Measurements from ENCODE around the gene CACNA1E. TPM values are rescaled to one million over a fixed set of nuclear protein-coding genes. Genes with fewer than 3 reads are reported as not detected.

The CACNA1E gene
- total RNA-seq, 1 donor from 2014 or later: not detected

DNA sequence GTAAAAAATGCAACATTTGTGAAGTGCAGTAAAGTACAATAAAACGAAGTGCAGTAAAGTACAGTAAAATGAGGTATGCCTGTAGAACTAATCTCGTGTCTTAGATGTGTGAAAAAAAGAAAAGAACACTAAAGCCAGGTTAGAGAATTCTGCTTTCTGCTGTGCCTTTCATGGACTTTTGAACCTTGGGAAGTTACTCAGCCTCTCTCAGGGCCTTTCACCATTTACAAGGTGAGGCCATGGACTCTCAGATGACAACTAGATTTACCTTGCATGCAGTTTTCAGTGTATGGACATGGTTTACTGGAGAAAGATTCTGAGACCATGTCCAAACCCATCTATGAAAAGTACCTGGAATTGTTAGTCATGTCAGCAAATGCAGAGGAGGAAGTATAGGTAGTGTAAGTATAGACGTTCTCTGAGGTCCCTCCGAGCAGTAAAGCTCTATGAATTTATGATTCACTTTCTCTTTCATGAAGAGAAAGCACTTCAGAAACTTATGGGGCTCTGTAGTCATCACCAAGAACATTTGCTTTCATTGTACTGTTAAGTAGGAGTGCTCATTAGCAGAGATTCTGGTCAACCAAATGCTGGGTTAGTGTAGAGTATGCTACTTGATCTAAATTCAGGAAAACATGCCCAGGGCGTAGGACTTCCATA, 143.1 kb downstream of the CACNA1E start:
- no peaks in the 10 kb centered on the region for H3K4me1 Mint-ChIP-seq (ENCODE audit: low read depth)
- peaks cover 6% of the 10 kb centered on the region for H3K27me3 Mint-ChIP-seq (ENCODE audit: low read depth)
- H3K4me3 Mint-ChIP-seq (ENCODE audit: unreplicated experiment): no peak overlapping the region
- no peaks in the 10 kb centered on the region for H3K36me3 Mint-ChIP-seq (ENCODE audit: low read depth)
- H3K27ac Mint-ChIP-seq (ENCODE audit: unreplicated experiment): no peak overlapping the region
- DNase-seq (ENCODE audit: low spot score): no peak
- H3K9me3 Mint-ChIP-seq (ENCODE audit: low read depth): peaks cover 9% of the 10 kb centered on the region
- TF ChIP-seq, protein P1, sequence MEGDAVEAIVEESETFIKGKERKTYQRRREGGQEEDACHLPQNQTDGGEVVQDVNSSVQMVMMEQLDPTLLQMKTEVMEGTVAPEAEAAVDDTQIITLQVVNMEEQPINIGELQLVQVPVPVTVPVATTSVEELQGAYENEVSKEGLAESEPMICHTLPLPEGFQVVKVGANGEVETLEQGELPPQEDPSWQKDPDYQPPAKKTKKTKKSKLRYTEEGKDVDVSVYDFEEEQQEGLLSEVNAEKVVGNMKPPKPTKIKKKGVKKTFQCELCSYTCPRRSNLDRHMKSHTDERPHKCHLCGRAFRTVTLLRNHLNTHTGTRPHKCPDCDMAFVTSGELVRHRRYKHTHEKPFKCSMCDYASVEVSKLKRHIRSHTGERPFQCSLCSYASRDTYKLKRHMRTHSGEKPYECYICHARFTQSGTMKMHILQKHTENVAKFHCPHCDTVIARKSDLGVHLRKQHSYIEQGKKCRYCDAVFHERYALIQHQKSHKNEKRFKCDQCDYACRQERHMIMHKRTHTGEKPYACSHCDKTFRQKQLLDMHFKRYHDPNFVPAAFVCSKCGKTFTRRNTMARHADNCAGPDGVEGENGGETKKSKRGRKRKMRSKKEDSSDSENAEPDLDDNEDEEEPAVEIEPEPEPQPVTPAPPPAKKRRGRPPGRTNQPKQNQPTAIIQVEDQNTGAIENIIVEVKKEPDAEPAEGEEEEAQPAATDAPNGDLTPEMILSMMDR (IDR thresholded peaks at IDR 0.05): no peak

DNA sequence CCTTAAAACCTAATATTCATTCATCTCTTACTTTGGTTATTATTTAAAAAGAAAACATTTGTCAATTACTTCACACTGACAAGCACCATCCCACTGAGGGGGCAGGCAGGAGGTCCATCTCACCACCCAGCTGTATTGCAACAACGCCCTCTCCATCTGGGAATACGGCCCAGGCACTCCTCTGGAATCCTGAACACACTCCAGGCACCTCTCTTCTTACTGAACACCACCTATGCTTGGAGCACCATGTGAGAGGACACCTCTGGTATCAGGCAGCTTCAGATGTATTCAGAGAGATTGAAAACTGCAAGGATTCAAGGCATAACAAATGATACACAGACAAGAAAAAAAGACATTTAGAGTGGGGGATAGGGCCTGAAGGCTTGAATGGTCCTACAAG, 147.1 kb downstream of the CACNA1E start:
- peaks cover 19% of the 10 kb centered on the region for H3K27me3 Mint-ChIP-seq (ENCODE audit: low read depth)
- TF ChIP-seq, protein P1 (IDR thresholded peaks at IDR 0.05): no peak
- no peak overlapping the region for H3K4me3 Mint-ChIP-seq (ENCODE audit: unreplicated experiment)
- no peaks in the 10 kb centered on the region for H3K36me3 Mint-ChIP-seq (ENCODE audit: low read depth)
- peaks cover 3% of the 10 kb centered on the region for H3K9me3 Mint-ChIP-seq (ENCODE audit: low read depth)
- no peak for DNase-seq (ENCODE audit: low spot score)
- H3K4me1 Mint-ChIP-seq (ENCODE audit: low read depth): no peaks in the 10 kb centered on the region
- no peak overlapping the region for H3K27ac Mint-ChIP-seq (ENCODE audit: unreplicated experiment)

DNA sequence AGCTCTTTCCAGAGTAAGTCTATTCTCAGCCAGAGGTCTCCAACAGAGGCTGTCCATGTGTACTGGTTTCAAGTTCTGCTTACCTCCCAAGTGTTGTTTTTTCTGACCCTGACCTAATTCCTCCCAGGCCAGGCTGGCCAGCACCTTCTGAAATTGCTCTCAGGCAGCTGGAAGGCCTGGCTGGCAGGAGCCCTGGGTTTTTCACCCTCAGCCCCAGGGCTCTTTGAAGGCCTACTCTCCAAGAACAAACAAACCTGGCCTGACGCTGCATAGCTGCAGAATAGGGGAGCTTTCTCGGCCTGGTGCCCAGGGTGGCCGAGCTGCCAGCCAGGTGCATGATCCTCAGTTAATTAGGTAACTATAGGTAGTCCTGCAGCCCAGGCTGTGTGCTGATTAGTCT, 147.5 kb downstream of the CACNA1E start:
- H3K36me3 Mint-ChIP-seq (ENCODE audit: low read depth): no peaks in the 10 kb centered on the region
- no peaks in the 10 kb centered on the region for H3K4me1 Mint-ChIP-seq (ENCODE audit: low read depth)
- TF ChIP-seq, protein P1 (IDR thresholded peaks at IDR 0.05): no peak
- no peak overlapping the region for H3K4me3 Mint-ChIP-seq (ENCODE audit: unreplicated experiment)
- no peaks in the 10 kb centered on the region for H3K9me3 Mint-ChIP-seq (ENCODE audit: low read depth)
- no peak overlapping the region for H3K27ac Mint-ChIP-seq (ENCODE audit: unreplicated experiment)
- peaks cover 19% of the 10 kb centered on the region for H3K27me3 Mint-ChIP-seq (ENCODE audit: low read depth)
- no peak for DNase-seq (ENCODE audit: low spot score)

DNA sequence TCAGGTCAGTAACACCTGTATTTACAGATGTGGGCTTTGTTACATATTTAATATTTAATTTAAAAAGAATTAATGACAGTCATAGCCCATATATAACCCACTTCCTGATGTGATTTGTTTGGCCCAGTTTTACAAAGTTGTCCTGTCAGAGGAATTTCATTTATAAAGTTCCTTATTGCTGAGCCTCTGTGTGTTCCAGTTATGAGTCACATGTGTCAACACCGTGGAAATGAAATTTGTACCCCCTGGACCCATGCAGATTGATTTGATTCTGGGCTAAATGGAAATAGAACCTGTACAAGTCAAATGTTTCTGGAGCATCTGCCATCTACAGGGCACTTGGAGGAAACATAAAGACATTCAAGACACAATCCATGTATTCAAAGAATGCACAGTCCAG, 149.2 kb downstream of the CACNA1E start:
- Mint-ChIP-seq H3K27ac (ENCODE audit: unreplicated experiment) (no peak overlapping the region), H3K9me3 (ENCODE audit: low read depth) (no peaks in the 10 kb centered on the region), H3K36me3 (ENCODE audit: low read depth) (no peaks in the 10 kb centered on the region), H3K4me1 (ENCODE audit: low read depth) (no peaks in the 10 kb centered on the region), H3K27me3 (ENCODE audit: low read depth) (peaks cover 19% of the 10 kb centered on the region), H3K4me3 (ENCODE audit: unreplicated experiment) (no peak overlapping the region)
- no peak for DNase-seq (ENCODE audit: low spot score)
- TF ChIP-seq, protein P1 (IDR thresholded peaks at IDR 0.05): no peak

DNA sequence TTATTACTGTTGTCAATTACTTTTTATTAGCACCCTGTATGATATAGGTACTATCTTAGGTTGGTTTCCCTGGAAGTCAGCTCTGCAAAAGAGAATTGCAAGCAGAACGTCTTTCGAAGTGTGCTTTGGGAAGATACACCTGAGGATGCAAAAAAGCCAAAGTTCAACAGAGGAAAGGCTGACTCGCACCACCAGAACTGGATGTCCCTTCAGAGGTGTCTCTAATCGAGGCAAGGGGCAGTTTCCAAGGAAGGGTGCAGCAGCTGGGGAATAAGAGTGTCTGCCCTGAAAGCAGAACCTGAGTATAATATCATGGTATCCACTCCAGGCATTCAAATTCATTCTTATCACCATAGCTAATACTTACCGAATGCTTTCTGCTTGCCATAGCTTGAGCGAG, 149.6 kb downstream of the CACNA1E start:
- Mint-ChIP-seq H3K27ac (ENCODE audit: unreplicated experiment) (no peak overlapping the region), H3K36me3 (ENCODE audit: low read depth) (no peaks in the 10 kb centered on the region), H3K4me1 (ENCODE audit: low read depth) (no peaks in the 10 kb centered on the region), H3K9me3 (ENCODE audit: low read depth) (no peaks in the 10 kb centered on the region), H3K27me3 (ENCODE audit: low read depth) (peaks cover 23% of the 10 kb centered on the region), H3K4me3 (ENCODE audit: unreplicated experiment) (no peak overlapping the region)
- DNase-seq (ENCODE audit: low spot score): no peak
- TF ChIP-seq, protein P1 (IDR thresholded peaks at IDR 0.05): no peak
